PC-9 (cell line): ENCODE data around the gene CIZ1. TPM values are rescaled to one million over a fixed set of nuclear protein-coding genes. Genes with fewer than 3 reads are reported as not detected.

Experiments
- BruUV-seq: library from RNA; stranded (reverse); fragments of 400-500 nt; replicated peaks from 2 replicates; lab custom pipeline; 2021; lab: Mats Ljungman, UMichigan
- CTCF ChIA-PET: fragments of 300-600 bp; sonication (Branson Sonifier 250); formaldehyde crosslinking; loops from one replicate; lab custom pipeline; 2022; ENCODE audit warnings: antibody characterized with exemption; lab: Charles Lee
- POLR2A ChIA-PET: fragments of 300-600 bp; sonication (Branson Sonifier 250); formaldehyde crosslinking; loops from one replicate; lab custom pipeline; 2022; ENCODE audit warnings: antibody characterized with exemption; ENCODE audit not compliant: unreplicated experiment; lab: Charles Lee
- DNase-seq, 2 experiments: peaks; one replicate each; pipeline versions ENCODE4 v3.0.0 to v3.0.0-alpha.2; 2015 to 2022; ENCODE audit warnings: mixed read lengths in 1 of 2
- H2AFZ ChIP-seq: fragments of 200-600 bp; sonication (generic); 2 replicates; pipeline ENCODE4 v1.8.1; 2017; ENCODE audit warnings: antibody characterized with exemption
- H3F3A ChIP-seq: fragments of 200-600 bp; sonication (generic); 2 replicates; pipeline ENCODE4 v1.8.1; 2017; ENCODE audit warnings: antibody characterized with exemption, mild to moderate bottlenecking, low read depth; ENCODE audit not compliant: insufficient read depth
- H3K27ac ChIP-seq: fragments of 200-600 bp; sonication (generic); 2 replicates; pipeline ENCODE4 v1.6.1; 2016; ENCODE audit warnings: mixed run types
- H3K27me3 ChIP-seq: fragments of 200-600 bp; sonication (generic); 2 replicates; pipeline ENCODE4 v1.6.1; 2016; ENCODE audit warnings: low read depth, mixed run types; ENCODE audit not compliant: insufficient read depth
- H3K36me3 ChIP-seq: fragments of 200-600 bp; sonication (generic); 2 replicates; pipeline ENCODE4 v1.6.1; 2016; ENCODE audit warnings: low read depth, mixed run types
- H3K4me1 ChIP-seq: fragments of 200-600 bp; sonication (generic); replicated peaks from 2 replicates; pipeline ENCODE4 v1.6.1; 2016; ENCODE audit warnings: mixed run types; ENCODE audit not compliant: insufficient read depth
- H3K4me2 ChIP-seq: fragments of 200-600 bp; sonication (generic); 2 replicates; pipeline ENCODE4 v1.6.1; 2017; ENCODE audit warnings: mixed run types
- H3K4me3 ChIP-seq: fragments of 200-600 bp; sonication (generic); 2 replicates; pipeline ENCODE4 v1.6.1; 2016; ENCODE audit warnings: mixed run types
- H3K79me2 ChIP-seq: fragments of 200-600 bp; sonication (generic); 2 replicates; pipeline ENCODE4 v1.6.1; 2017; ENCODE audit warnings: low read depth, mixed run types
- H3K9me2 ChIP-seq: fragments of 200-600 bp; sonication (generic); 2 replicates; pipeline ENCODE4 v1.8.1; 2017; ENCODE audit warnings: mild to moderate bottlenecking; ENCODE audit not compliant: insufficient read depth
- H3K9me3 ChIP-seq: fragments of 200-600 bp; sonication (generic); 2 replicates; pipeline ENCODE4 v1.8.1; 2016; ENCODE audit warnings: low read depth; ENCODE audit not compliant: insufficient read depth
- H4K20me1 ChIP-seq: fragments of 200-600 bp; sonication (generic); 2 replicates; pipeline ENCODE4 v1.8.1; 2017; ENCODE audit not compliant: insufficient read depth
- EZH2 ChIP-seq: fragments of 200-600 bp; sonication (generic); IDR thresholded peaks from 2 replicates; pipeline ENCODE4 v1.8.0; 2017; ENCODE audit warnings: antibody characterized with exemption, low read depth
- intact Hi-C: fragments of 100-400 bp; cut with micrococcal nuclease; formaldehyde crosslinking; loops from one replicate; pipeline ENCODE4 v1.10.0; 2022; ENCODE audit not compliant: unreplicated experiment
- total RNA-seq: library from RNA; stranded (reverse); gene quantifications from 2 replicates; pipeline ENCODE4 v1.2.3, GENCODE V29; 2021
- TF ChIP-seq, protein P1 (sequence below): fragments of 200-600 bp; sonication (generic); conservative IDR thresholded peaks from 2 replicates; pipeline ENCODE4 v1.6.1; 2017; ENCODE audit warnings: mixed run types, antibody characterized with exemption, mild to moderate bottlenecking, moderate library complexity

The CIZ1 gene
- total RNA-seq, 1 experiment from 2014 or later, result 213 TPM

- TF ChIP-seq, protein P1, sequence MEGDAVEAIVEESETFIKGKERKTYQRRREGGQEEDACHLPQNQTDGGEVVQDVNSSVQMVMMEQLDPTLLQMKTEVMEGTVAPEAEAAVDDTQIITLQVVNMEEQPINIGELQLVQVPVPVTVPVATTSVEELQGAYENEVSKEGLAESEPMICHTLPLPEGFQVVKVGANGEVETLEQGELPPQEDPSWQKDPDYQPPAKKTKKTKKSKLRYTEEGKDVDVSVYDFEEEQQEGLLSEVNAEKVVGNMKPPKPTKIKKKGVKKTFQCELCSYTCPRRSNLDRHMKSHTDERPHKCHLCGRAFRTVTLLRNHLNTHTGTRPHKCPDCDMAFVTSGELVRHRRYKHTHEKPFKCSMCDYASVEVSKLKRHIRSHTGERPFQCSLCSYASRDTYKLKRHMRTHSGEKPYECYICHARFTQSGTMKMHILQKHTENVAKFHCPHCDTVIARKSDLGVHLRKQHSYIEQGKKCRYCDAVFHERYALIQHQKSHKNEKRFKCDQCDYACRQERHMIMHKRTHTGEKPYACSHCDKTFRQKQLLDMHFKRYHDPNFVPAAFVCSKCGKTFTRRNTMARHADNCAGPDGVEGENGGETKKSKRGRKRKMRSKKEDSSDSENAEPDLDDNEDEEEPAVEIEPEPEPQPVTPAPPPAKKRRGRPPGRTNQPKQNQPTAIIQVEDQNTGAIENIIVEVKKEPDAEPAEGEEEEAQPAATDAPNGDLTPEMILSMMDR, result no peak
- no peak for TF ChIP-seq EZH2
- CTCF ChIA-PET, result no interaction called here
These were observed 27.4 kb upstream of the CIZ1 start for GRCh38 chr9:128218518-128219389.

DNA sequence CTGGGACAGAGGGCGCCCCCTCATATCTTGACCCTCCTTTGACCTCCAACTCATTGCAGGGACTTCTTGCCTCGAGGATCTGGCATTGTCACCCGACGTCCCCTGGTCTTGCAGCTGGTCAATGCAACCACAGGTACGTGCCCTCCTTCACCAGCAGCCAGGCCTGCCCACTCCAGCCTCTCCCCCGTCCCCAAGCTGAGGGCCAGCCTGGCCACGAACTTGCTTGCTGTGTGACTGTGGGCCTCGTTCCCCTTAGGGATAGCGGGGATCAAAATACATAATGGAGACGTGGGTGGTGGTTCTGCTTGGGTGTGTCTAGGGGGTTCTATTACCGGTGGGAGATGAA is 26.8 kb upstream of the CIZ1 start:
- CTCF ChIA-PET, result no interaction called here
- Histone ChIP-seq H3K9me2 (no peaks in the 10 kb centered on the region), H3K27ac (no peak overlapping the region), H3K36me3 (no peaks in the 10 kb centered on the region), H3K27me3 (no peaks in the 10 kb centered on the region), H3K79me2 (no peaks in the 10 kb centered on the region), H2AFZ (no peak overlapping the region), H3K4me1 (peaks cover 10% of the 10 kb centered on the region), H3F3A (peaks cover 7% of the 10 kb centered on the region; the same call in 1 of the 2 replicates), H3K9me3 (no peaks in the 10 kb centered on the region), H3K4me3 (no peak overlapping the region), H3K4me2 (no peak overlapping the region), H4K20me1 (no peaks in the 10 kb centered on the region)
- intact Hi-C loops, result no loop called here
- no TSS peak for BruUV-seq
- no peak for DNase-seq
- TF ChIP-seq, protein P1, result no peak
- POLR2A ChIA-PET, result no interaction called here

More at GRCh38 chr9:128218518-128219389, 27.4 kb upstream of the CIZ1 start:
- Histone ChIP-seq H3F3A (peaks cover 7% of the 10 kb centered on the region; the same call in 1 of the 2 replicates), H2AFZ (no peak overlapping the region), H3K9me2 (no peaks in the 10 kb centered on the region), H3K4me3 (no peak overlapping the region), H4K20me1 (no peaks in the 10 kb centered on the region), H3K4me1 (peaks cover 10% of the 10 kb centered on the region), H3K79me2 (no peaks in the 10 kb centered on the region), H3K4me2 (no peak overlapping the region), H3K9me3 (no peaks in the 10 kb centered on the region), H3K27me3 (no peaks in the 10 kb centered on the region), H3K36me3 (no peaks in the 10 kb centered on the region), H3K27ac (no peak overlapping the region)
- peak in 1 of 2 experiments; percentile 23 for DNase-seq
- intact Hi-C loops, result no loop called here
- no TSS peak for BruUV-seq
- POLR2A ChIA-PET, result no interaction called here

DNA sequence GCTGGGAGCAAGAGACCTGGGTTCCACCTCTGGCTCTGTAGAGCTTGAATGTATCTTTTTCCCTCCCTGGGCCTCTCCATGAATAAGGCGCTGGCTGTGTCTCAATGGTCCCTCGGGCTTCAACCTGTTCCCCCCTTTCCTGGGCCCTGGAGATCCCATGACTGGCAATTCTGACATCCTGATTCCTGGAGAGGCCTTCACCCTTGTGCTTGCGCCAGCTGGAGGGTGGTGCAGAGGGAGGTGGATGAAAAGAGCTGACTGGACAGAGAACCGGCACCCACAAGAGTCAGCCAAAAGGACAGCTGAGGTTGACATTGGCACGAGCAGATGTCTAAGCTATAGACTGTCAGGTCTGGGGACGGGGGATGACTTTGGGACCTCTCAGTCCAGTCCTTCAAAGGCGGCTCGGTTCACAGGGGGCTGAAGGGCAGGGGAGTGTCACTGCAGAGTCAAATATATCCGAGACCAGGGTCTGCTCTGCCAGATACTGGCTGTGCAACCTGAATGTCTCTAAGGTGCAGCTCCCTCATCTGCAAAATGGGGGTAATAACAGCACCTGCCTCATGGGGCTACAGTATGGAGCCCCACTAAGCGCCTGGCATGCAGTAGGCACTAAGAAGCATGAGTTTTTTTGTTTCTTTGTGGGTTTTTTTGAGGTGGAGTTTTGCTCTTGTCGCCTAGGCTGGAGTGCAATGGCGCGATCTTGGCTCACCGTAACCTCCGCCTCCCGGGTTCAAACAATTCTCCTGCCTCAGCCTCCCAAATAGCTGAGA is 25.6 kb upstream of the CIZ1 start:
- Histone ChIP-seq H3K36me3 (no peaks in the 10 kb centered on the region), H3K4me1 (peaks cover 10% of the 10 kb centered on the region), H3K9me3 (no peaks in the 10 kb centered on the region), H3F3A (peaks cover 7% of the 10 kb centered on the region; the same call in 1 of the 2 replicates), H3K9me2 (no peaks in the 10 kb centered on the region), H3K79me2 (no peaks in the 10 kb centered on the region), H4K20me1 (no peaks in the 10 kb centered on the region), H3K27me3 (no peaks in the 10 kb centered on the region), H3K4me3 (no peak overlapping the region), H3K4me2 (no peak overlapping the region), H3K27ac (no peak overlapping the region), H2AFZ (no peak overlapping the region)
- no peak for DNase-seq
- ChIA-PET CTCF (no interaction called here), POLR2A (interaction anchor here (0.5 kb wide), 1 partner anchor 21 kb away, joined by 21 read pairs; no protein-coding TSS in a partner anchor)
- BruUV-seq, result no TSS peak
- no peak for TF ChIP-seq EZH2
- TF ChIP-seq, protein P1, result no peak
- intact Hi-C loops, result no loop called here
